ENCODE results near the gene CDC27.
"Not testable (repeated sequence)": the region's sequence is repeated elsewhere in the genome, so short reads cannot be mapped to it uniquely, and the experiment has no call there.

CDC27 gene

DNA sequence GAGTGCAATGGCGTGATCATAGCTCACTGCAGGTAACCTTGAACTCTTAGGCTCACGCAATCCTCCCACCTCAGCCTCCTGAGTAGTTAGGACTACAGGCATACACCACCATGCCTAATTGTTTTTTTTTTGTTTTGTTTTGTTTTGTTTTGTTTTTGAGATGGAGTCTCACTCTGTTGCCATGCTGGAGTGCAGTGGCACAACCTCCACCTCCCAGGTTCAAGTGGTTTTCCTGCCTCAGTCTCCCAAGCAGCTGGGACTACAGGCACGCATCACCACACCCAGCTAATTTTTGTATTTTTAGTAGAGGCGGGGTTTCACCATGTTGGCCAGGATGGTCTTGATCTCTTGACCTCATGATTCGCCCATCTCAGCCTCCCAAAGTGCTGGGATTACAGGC is 54.7 kb downstream of the CDC27 start:
- DNase-seq (ENCODE audit: low read depth in 2 of 2) = not testable (repeated sequence)

DNA sequence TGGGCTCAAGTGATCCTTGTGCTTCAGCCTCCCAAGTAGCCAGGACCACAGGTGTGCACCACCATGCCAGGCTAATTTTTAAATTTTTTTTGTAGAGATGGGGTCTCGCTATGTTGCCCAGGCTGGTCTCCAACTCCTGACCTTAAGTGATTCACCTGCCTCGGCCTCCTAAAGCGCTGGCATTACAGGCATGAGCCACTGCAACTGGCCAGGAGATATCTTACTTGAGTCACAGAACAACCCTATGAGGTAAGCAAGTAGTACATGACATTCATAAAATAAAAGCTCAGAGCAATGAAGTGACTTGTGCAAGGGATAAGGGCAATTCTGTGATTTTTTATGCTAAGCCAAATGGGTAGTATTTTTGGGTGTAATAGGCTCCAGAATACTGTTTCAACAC is 57.3 kb downstream of the CDC27 start:
- DNase-seq (ENCODE audit: low read depth in 2 of 2) = no peak

DNA sequence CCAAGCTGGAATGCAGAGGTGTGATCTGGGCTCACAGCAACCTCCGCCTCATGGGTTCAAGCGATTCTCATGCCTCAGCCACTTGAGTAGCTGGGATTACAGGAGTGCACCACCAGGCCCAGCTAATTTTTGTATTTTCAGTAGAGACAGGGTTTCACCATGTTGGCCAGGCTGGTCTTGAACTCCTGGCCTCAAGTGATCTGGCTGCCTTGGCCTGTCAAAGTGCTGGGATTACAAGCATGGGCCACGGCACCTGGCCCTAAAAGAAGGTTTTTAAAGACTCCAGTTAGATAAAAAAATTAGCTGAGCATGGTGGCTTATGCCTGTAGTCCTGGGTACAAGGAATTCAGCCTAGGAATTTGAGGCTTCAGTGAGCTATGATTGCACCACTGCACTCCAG is 62.3 kb downstream of the CDC27 start:
- not testable (repeated sequence) for DNase-seq (ENCODE audit: low read depth in 2 of 2)

DNA sequence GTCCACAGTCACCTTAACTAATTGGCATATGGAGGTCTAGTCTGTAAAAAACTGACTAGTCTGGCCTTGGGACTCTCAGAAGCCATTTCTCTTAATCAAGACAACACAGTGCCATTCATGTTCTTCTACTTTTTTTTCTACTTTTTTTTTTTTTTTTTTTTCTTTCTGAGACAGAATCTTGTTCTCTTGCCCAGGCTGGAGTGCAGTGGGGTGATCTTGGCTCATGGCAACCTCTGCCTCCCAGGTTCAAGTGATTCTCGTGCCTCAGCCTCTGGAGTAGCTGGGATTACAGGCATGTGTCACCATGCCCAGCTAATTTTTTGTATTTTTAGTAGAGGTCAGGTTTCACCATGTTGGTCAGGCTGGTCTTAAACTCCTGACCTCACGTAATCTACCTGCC is 65.8 kb downstream of the CDC27 start:
- DNase-seq (ENCODE audit: low read depth in 2 of 2) = not testable (repeated sequence)

DNA sequence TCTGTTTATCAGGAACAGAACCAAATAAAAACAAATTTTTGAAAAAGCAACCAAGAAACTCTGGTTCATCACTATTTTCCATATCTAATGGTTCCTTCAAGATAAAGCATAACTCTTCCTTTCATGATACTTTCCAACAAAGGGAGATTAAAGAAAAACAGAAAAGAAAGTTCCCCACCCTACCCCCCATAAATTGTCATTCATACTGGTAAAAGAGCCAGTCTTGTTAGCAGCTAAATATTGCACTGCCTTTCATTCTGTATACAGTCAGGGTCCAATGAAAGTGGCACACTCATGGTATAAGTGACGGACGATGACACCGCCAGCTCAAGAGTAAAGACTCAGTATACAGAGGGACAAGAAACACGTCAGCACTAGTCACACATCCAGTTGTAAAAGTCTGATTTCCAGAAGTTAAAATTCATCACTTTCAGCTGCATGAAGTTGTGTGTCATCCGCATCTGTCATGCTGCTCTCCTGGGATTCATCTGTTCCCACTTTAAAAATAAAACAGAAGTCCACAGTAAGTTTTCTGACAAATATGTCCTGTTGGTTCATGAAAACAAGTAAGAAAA is 68.5 kb downstream of the CDC27 start:
- DNase-seq (ENCODE audit: low read depth in 2 of 2) = no peak

DNA sequence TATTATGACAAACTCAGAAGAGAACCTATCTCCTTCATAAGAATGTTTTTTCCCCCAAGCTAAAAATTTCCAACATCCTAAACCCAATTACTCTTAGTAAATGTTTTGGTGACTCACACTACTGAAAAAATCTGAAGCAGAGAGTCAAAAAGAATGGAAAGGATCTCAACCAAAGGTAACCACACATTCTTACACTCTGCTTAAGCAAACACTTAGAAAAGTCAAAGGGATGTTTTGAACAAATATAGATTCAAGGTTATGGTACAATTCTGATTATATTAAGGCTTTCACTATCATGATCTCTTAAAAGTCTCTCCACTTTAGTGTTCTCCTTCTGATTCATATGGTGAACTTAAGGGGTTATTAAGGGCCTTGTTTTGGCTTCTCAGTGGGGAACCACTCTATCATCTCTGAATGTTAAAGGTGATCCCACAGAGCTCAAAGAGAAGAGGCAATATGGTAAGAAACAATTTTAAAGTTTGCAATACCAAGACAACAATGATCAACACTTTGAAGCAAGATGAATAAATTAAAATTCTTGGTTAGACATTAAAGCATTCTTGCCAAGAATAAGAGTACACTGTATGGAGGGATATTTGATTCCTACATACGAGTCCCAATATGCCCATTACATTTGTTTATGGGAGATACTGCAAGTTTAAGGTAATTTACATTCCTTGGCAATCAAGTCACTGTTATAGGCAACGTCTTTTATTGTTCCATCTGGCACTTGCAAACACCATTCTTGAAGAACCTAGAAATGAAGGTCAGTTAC is 69.2 kb downstream of the CDC27 start:
- no peak for DNase-seq (ENCODE audit: low read depth in 2 of 2)

DNA sequence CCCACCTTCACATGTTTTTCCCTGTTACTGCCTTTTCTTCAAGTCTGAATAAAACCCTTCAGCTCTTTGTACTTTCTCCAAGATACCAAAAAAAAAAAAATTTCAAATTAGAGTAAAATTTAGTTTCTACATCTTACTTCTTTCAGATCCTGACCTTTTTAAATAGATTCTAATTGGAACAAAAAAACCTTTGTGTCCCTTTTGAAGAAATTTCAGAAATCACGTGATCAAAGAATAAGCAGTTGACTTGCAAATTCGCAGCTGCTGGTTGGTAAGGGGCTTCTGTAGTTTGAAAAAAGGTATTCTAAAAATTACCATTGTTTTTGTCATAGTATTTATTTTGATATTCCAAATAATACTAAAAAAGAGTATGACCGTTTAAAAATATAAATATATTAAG is 71.7 kb downstream of the CDC27 start:
- no peak for DNase-seq (ENCODE audit: low read depth in 2 of 2)

DNA sequence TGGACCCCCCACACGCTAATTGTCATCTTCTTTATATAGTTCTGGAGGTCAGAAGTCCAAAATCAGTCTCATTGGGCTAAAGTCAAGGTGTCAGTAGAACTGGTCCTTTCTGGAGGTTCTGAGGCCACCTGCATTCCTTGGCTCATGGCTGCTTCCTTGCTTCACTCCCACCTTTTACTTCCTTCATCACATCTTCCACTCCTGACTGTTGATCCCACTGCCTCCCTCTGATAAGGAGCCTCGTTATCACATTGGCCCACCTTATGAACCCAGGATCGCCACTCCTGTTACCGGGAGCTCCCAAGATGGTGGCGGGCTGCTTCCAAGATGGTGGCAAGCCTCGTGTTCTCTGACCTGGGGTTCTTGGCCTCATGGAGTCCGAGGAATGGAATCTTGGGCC is 83.0 kb downstream of the CDC27 start:
- no peak for DNase-seq (ENCODE audit: low read depth in 2 of 2)

DNA sequence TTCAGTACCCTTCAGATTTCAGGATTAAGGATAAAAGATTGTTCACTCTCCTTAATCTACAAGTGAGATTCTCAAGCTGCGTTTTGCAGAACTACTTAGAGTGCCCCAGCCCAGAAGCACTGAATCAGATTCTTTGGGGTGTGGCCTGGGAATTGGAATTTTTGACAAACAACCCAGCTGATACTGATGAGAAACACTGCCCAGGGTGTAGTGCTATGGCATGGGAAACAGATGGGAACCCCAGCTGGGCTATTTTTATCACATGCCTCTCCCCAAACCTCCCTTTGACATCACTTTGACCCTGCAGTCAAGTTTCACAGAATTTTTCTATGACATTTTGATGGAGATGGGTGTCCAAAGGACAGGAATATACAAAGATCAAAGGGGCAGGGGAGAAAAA is 83.8 kb downstream of the CDC27 start:
- DNase-seq (ENCODE audit: low read depth in 2 of 2) = not testable (repeated sequence)

DNA sequence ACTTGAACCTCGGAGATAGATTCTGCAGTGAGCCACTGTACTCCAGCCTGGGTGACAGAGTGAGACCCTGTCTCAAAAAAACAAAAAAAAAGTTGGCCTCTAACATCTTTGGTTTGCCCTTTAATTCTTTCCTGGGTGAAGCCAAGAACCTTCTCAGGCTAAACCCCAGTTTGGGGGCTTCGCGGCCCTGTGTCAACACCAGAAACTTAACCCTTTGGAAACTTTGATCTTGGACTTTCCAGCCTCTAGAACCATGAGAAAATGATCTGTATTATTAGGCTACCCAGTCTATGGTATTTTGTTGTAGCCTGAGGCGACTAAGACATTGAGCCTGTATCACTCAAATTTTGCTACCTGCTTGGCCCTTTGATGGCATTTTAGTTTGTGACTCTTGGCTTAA is 86.2 kb downstream of the CDC27 start:
- no peak for DNase-seq (ENCODE audit: low read depth in 2 of 2)

DNA sequence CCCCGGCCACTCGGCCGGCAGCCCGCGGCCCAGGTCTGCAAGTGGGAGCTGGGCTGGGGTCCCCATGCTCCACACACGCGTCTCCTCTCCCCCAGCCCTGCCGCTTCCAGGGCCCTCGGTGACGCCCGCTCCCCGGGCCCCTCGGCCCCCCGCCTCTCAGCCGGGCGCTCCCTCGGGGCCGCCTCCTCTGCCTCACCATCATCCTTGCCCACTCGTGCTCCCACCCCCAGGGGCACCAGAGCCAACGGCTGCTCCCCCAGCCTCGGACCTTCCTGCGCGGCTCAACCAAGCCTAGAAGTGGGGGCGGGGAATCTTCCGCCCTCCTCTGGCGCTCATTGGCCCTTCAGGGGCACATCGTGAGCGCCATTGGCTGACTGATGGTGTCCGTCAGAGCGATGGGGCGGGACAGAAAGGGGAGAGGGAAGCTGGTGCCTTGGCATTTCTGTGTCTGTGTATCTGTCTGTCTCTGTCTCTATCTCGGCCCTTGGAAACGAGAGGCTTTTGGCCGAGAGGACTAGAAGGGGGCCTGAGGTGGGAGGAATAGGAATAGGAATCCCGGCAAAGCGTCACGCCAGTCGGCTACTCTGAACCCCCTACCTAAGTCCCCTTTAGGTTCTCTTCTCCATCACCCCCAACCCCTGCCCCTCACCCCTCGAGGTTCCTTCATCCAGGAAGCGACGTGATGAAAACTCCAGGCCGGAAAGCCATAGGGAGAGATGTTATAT is 88.9 kb downstream of the CDC27 start:
- DNase-seq (ENCODE audit: low read depth in 2 of 2) = peak; percentile 81 to 82

DNA sequence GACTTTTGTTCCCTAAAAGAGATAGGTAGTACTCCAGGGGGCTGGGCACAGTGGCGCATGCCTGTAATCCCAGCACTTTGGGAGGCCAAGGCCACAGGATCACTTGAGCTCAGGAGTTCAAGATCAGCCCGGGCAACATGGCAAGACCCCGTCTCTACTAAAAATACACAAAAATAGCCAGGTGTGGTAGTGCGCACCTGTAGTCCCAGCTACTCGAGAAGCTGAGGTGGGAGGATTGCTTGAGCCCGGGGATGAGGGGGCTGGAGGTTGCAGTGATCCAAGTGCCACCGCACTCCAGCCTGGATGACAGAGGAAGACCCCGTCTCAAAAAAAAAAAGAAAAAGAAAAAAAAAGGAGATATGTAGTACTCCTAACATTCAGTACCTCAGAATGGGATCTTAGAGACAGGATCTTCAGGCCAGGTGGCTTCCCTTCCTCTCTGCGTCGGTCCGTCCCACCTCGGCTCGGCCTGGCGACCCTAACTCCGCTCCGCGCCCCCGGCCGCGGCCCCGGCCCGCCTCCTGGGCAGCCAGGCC is 89.6 kb downstream of the CDC27 start:
- DNase-seq (ENCODE audit: low read depth in 2 of 2) = no peak

DNA sequence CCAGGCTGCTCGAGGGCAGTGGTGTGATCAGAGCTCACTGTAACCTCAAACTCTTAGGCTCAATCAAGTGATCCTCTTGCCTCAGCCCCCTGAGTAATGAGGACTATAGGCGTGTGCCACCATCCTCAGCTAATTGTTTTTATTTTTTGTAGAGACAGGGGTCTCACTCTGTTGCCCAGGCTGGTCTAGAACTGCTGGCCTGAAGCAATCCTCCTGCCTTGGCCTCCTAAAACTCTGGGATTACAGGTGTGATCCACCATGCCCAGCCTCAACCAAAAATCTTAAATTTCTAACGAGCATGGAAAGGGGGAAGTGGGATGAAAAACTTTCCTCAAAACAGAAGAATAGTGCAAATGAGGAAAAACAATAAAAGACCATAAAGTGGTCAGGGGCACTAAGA is 92.8 kb downstream of the CDC27 start:
- DNase-seq (ENCODE audit: low read depth in 2 of 2) = no peak

DNA sequence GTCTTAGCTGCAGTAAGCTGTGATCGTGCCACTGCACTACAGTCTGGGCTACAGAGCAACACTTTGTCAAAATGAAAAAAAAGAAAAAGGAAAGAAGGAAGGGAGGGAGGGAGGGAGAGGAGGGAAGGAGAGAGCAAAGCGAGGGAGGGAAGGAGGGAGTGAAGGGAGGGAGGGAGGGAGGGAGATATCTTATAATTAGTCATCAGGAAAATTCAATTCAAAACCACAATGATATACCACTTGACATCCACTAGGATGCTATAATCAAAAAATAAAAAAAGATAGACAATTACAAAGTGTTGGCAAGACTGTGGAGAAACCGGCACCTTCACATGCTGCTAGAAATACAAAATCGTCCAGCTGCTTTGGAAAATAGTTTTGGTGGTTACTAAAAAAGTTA is 93.8 kb downstream of the CDC27 start:
- DNase-seq (ENCODE audit: low read depth in 2 of 2) = no peak

DNA sequence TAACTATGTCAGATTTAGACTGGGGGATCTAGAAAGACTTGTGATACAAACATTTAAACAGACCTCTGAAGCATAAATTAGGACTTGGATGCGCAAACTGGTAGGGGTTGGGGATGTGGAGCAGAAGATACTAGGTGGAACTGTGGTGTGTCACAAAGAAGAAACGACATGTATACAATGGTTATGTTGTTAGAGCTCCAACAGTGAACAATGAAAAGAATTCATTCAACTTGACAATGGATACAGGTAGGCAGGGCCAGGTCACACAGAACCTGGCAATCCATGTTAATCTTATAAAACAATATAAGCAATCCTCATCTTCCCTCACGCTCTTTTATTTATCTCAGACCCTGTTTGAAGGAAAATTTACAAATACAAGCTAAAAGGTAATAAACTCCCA is 102.0 kb downstream of the CDC27 start:
- DNase-seq (ENCODE audit: low read depth in 2 of 2) = no peak

DNA sequence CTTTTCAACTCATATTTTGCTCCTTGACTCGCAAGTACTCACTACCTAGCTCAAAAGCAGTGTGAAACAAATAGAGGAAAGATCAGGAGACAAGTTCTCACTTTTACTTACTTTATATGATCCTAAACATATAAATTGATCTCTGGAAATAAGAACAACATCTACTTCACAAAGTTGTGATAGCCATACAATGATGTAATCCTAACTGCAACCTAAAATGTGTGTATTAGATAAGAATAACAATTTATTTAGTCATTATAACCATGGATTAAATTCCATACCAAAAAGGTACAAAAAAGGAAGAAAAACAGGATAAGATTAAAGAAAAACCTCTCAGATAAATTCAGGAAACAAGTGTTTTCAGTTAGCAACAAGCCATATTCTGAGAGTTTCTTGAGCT is 103.4 kb downstream of the CDC27 start:
- DNase-seq (ENCODE audit: low read depth in 2 of 2) = no peak

DNA sequence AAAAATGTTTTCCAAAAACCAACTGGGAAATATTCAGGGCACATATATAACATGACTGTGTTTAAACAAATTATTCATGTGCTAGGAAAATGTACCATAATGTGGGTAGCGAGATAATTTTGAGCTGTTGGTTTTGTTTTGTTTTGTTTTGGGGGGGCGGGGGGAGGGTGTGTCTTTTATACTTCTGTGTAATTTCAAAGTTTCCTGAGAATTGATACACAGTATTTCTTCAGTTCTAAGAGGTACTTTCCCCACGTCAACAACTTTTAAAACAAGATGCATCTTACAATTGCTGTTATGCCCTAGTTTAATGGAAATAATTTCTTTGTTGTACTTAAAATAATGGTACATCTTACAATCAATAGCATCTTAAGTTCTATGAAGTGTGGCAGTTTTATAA is 110.3 kb downstream of the CDC27 start:
- DNase-seq (ENCODE audit: low read depth in 2 of 2) = no peak

DNA sequence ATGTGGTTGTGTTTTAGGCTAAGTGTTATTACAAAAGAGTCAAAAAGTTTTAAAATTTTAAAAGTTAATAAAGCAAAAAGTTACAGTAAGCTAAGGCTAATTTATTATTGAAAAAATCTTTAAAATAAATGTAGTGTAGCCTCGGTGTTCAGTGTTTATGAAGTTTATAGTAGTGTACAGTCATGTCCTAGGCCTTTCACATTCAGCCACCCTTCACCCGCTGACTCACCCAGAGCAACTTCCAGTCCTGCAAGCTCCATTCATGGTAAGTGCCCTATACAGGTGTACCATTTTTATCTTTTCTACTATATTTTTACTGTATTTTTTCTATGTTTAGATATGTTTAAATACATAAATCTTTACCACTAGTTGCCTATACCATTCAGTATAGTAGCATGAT is 111.5 kb downstream of the CDC27 start:
- DNase-seq (ENCODE audit: low read depth in 2 of 2) = no peak

DNA sequence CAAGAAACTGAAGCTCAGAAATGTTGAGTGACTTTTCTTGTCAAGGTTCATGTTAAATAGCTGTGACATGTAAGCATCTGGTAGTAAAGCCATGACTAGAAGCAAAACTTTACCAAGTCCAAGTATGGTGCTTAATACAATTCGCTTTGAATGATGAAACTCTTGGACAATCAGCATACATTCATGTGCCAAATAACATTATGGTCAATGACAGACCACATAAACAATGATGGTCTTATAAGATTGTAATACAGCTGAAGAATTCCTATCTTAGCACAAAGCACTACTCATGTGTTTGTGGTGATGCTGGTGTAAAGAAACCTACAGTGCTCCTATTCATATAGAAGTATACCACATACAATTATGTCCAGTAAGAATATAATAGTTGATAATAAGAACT is 112.9 kb downstream of the CDC27 start:
- DNase-seq (ENCODE audit: low read depth in 2 of 2) = no peak

DNA sequence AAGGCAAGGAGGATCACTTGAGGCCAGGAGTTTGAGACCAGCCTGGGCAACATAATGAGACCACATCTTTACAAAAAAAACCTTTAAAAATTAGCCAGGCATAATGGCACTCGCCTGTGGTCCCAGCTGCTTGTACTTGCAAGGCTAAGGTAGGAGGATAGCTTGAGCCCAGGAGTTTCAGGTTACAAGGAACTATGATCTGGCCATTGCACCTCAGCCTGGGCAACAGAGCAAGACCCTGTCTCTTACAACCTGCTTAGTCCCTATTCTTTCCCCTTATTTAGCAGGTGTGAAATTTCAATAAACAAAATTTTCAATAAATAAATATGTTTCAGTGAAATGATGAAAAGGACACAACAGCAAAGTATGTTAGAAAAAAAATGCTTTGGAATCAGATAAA is 114.7 kb downstream of the CDC27 start:
- DNase-seq (ENCODE audit: low read depth in 2 of 2) = not testable (repeated sequence)

DNA sequence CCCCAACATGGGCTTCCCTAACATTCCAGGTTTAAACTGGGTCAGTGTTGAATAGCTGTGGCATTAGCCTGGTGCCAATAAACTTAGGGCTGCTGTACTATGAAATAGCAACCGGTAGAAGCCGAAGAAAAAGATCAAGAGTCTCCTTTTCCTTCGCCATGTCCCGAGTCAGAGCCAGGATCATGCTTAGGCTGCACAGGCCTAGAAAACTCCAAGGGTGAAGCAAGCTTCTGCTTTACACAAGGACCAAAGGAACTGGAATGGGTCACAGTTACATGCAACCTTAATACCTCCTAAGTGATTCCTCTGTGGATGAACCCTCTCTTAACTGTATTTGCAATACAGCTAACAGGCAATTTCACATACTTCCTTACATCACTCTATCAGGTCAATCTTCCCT is 115.5 kb downstream of the CDC27 start:
- DNase-seq (ENCODE audit: low read depth in 2 of 2) = not testable (repeated sequence)

DNA sequence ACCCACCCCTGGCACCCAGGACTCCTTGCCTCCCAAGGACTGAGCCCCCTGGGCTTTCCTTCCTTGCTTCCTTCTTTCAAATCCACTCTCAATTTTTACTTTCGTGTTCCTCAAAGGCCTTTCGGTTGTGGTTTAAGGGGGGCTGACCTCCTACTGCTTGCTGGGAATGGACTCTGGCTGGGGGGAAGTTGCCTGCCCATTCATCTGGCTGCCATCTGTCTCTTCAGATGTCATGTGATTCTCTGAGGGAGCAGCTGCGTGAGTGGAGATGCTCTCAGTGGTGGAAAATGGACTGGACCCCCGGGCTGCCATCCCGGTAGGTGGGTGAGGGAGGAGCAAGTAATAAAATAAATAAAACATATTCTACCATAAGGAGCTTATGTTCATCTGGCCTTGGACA is 116.2 kb downstream of the CDC27 start:
- no peak for DNase-seq (ENCODE audit: low read depth in 2 of 2)

DNA sequence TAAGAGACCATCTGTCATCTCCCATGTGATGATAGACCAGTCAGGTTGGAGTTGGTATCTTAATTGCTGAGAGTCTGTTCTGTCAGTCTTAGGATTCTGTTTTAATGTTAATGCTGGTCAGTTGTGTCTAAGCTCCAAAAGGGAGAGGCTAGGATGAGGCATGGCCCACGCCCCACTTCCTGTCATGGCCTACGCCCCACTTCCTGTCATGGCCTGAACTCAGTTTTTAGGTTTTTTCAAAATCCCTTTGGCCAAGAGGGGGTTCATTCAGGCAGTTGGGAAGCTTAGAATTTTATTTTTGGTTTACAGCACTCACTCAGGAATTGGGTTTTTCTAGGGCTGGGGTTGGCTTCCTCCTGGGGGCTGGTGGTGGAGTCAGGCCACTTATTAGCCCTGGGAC is 117.9 kb downstream of the CDC27 start:
- DNase-seq (ENCODE audit: low read depth in 2 of 2) = not testable (repeated sequence)
